Adrenal gland (tissue), 12 donors: ENCODE data around the gene UBE2E2. TPM values are rescaled to one million over a fixed set of nuclear protein-coding genes. Genes with fewer than 3 reads are reported as not detected.

Experiments used
- DNase-seq, 7 donors: peaks; one replicate each; pipeline ENCODE4 v3.0.0-alpha.2; 2019 to 2020
- H3K27ac ChIP-seq, 5 donors: fragments of 200-600 bp; sonication (generic) in 4 of 5; 1 replicate in 3 of 5; 2 replicates in 2 of 5; pipeline versions ENCODE4 v1.5.1 to v1.8.0; 2016 to 2020; ENCODE audit warnings: mild to moderate bottlenecking in 1 of 5
- H3K27me3 ChIP-seq: fragments of 200-600 bp; 2 replicates; pipeline ENCODE4 v1.8.0; 2021
- H3K36me3 ChIP-seq, 2 donors: fragments of 200-600 bp; replicated peaks in 1 of 2; 1 replicate in 1 of 2; 2 replicates in 1 of 2; pipeline versions ENCODE4 v1.5.1 to v1.8.0; 2018 to 2022
- H3K4me1 ChIP-seq, 2 donors: fragments of 200-600 bp; replicated peaks in 1 of 2; 1 replicate in 1 of 2; 2 replicates in 1 of 2; pipeline versions ENCODE4 v1.5.1 to v1.8.0; 2018 to 2021
- H3K4me3 ChIP-seq, 4 donors: fragments of 200-600 bp; sonication (generic) in 3 of 4; one replicate each; pipeline ENCODE4 v1.5.1; 2016 to 2018
- H3K9me3 ChIP-seq, 3 donors: fragments of 200-600 bp; sonication (generic) in 1 of 3; replicated peaks in 1 of 3; 1 replicate in 2 of 3; 2 replicates in 1 of 3; pipeline versions ENCODE4 v1.5.1 to v1.8.0; 2016 to 2021
- POLR2A ChIP-seq, 2 donors: fragments of 450-650 bp; IDR thresholded peaks; one replicate each; pipeline ENCODE4 v1.6.1; 2017; ENCODE audit warnings: antibody characterized with exemption in 2 of 2, mild to moderate bottlenecking in 2 of 2, moderate library complexity in 1 of 2
- WGBS, 4 donors: extraction: QIAGEN DNeasy Blood & Tissue Kit in 2 of 4; methylation state at CpG; one replicate each; pipeline versions ENCODE4 v1.1.5 to v1.1.7; 2013 to 2017; 5-methylcytosine and 5-hydroxymethylcytosine counted together
- intact Hi-C, 2 donors: fragments of 100-400 bp; cut with DNase I; formaldehyde crosslinking; loops; one replicate each; pipeline versions ENCODE4 v1.14.1 to v1.15.0; 2022 to 2023
- polyA plus RNA-seq, 3 donors: library from polyadenylated mRNA; stranded (reverse); fragments of 200-250 nt in 2 of 3; fragments of 350-450 nt in 1 of 3; fragmentation: Illumina TruSeq in 1 of 3; extraction: RNeasy Lipid Tissue Mini Kit (QIAGEN cat#74804) in 1 of 3; gene quantifications; one replicate each; pipeline ENCODE4 v1.2.3, GENCODE V29; 2013 to 2014
- total RNA-seq, 9 donors: library from RNA; depleted of rRNA in 4 of 9; stranded (reverse); fragments of >200 nt in 4 of 9; fragments of 120-200 nt in 1 of 9; fragmentation: NEBNext Ultra II Directional in 1 of 9; extraction: Animal tissue kit (Norgen Biotek cat#: 25700) in 1 of 9; gene quantifications; one replicate each; pipeline versions ENCODE4 v1.1.0 to v1.2.4, GENCODE V29; 2013 to 2023
- TF ChIP-seq, protein P1 (sequence below), 6 experiments: fragments of 450-650 bp in 4 of 6; fragments of 200-600 bp in 2 of 6; sonication (generic) in 1 of 6; IDR thresholded peaks; 1 replicate in 5 of 6; 2 replicates in 1 of 6; pipeline versions ENCODE4 v1.5.1 to v1.8.0; 2016 to 2021; ENCODE audit warnings: antibody characterized with exemption in 6 of 6, mild to moderate bottlenecking in 2 of 6, moderate library complexity in 1 of 6
- donor health status: healthy with polysubstance abuse.
- donor health status: Bipolar disorder and iron deficiency.
- donor health status: DM: yes; HTN: yes; CAD: no.
- donor health status: DM: no; HTN: no; CAD: no.
- donor health status: DM: no; HTN: no; CAD: no.
- donor health status: DM: yes; HTN: yes; CAD: no.

Gene UBE2E2
- total and polyA plus RNA-seq, 12 donors = 9.3 to 29.6 (median 20.7) TPM

DNA sequence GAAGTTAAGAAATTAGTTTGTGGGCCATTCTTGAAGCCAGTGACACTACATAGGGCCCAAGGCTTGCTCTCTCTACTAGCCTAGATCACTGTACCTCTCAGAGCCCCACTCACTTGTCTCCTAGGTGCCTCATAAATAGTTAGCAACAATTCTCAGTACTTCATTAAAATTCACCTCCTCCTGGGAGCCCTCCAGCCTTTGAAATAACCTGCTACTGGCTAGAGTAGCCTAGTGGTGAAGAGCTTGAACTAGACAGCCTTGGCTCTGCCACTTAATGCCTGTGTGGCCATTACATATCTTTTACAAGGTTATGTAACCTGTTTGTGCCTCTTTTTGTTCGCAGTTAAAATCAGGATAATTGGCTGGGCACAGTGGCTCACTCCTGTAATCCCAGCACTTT, 89.3 kb downstream of the UBE2E2 start:
- 98 to 100% (median 100%) methylated on average over 1 of the region's 1 CpG for WGBS, 4 donors
- DNase-seq = no peak
- TF ChIP-seq, protein P1, sequence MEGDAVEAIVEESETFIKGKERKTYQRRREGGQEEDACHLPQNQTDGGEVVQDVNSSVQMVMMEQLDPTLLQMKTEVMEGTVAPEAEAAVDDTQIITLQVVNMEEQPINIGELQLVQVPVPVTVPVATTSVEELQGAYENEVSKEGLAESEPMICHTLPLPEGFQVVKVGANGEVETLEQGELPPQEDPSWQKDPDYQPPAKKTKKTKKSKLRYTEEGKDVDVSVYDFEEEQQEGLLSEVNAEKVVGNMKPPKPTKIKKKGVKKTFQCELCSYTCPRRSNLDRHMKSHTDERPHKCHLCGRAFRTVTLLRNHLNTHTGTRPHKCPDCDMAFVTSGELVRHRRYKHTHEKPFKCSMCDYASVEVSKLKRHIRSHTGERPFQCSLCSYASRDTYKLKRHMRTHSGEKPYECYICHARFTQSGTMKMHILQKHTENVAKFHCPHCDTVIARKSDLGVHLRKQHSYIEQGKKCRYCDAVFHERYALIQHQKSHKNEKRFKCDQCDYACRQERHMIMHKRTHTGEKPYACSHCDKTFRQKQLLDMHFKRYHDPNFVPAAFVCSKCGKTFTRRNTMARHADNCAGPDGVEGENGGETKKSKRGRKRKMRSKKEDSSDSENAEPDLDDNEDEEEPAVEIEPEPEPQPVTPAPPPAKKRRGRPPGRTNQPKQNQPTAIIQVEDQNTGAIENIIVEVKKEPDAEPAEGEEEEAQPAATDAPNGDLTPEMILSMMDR (IDR thresholded peaks at IDR 0.05) = no peak
- TF ChIP-seq POLR2A (IDR thresholded peaks at IDR 0.05) = no peak
- Histone ChIP-seq H3K27ac (no peak overlapping the region), H3K4me1 (no peaks in the 10 kb centered on the region), H3K4me3 (no peak overlapping the region), H3K9me3 (no peaks in the 10 kb centered on the region), H3K36me3 (no peaks in the 10 kb centered on the region), H3K27me3 (no peaks in the 10 kb centered on the region)
- intact Hi-C loops = no loop called here

DNA sequence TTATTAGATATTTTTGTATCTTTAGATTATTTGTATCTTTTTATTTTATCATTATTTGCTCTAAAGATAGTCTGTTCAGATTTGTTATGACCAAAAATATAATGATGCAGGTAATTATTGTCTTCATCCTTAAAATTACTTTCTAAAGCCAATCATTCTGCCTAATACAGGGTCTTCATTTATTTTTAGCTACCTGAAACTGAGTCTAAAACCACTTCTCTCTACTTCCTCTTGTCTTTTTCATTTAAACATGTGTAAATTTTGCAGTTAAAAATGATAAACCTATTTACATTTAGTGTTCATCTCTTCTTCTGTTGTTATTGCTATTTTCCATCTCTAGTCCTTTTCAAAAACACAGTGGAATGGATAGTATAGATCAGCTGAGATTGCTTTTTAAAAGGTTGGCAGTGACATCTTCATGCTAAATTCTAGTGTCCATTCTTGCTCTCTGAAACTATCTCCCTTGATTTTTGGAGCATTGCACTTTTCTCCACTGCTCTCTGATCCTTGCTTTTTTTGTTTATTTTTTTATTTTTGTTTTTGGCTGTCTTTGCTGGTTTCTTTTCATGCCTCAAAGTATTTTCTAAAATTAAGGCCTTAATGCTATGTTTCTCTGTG, 91.8 kb downstream of the UBE2E2 start:
- no peaks in the 10 kb centered on the region for H3K4me1 ChIP-seq
- no peak for DNase-seq
- no peaks in the 10 kb centered on the region for H3K27me3 ChIP-seq
- H3K4me3 ChIP-seq = no peak overlapping the region
- TF ChIP-seq POLR2A (IDR thresholded peaks at IDR 0.05) = no peak
- no peaks in the 10 kb centered on the region for H3K9me3 ChIP-seq
- intact Hi-C loops = no loop called here
- no peak overlapping the region for H3K27ac ChIP-seq
- no peaks in the 10 kb centered on the region for H3K36me3 ChIP-seq

DNA sequence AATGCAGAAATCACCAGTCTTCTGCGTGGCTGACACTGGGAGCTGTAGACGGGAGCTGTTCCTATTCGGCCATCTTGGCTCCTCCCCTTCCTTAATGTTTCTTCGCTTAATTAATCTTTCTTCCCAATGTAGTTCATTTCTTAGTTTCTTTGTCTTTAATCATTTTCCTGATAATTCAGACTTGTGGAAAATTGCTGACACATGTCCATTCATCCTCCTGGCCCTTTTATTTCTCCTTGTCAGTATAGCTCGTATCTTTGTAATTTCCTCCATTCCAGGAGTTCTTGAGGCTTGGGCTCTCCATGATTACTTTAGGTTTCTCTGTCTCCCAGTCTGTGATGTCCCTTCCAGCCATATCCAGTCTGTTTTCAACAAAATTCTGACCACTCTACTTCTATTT, 98.7 kb downstream of the UBE2E2 start:
- Histone ChIP-seq H3K27me3 (no peaks in the 10 kb centered on the region), H3K9me3 (no peaks in the 10 kb centered on the region), H3K36me3 (no peaks in the 10 kb centered on the region), H3K4me1 (peaks cover 0 to 4% of the 10 kb centered on the region in 2 donors), H3K27ac (no peak overlapping the region), H3K4me3 (no peak overlapping the region)
- intact Hi-C loops = no loop called here
- WGBS, 4 donors = 83 to 90% (median 86%) methylated on average over 5 of the region's 5 CpGs
- TF ChIP-seq, protein P1 (IDR thresholded peaks at IDR 0.05) = no peak
- TF ChIP-seq POLR2A (IDR thresholded peaks at IDR 0.05) = no peak
- no peak for DNase-seq

DNA sequence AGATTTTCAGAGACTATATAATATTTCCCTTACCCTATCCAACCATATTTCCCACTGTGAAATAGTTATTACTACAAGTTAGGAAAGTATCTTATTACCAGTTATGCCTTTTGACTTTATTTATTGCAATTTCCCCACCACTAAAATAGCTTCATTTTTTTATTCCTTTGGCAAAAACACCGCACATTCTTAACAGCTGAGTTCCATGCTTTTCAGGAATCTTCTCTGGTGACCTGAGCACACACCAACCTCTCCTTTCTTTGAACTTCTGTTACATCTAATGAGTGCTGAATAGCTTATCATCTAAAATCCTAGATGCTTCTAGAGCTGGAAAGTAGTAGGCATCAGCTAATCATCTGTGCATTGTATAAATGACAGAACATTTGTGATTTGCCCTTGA, 99.1 kb downstream of the UBE2E2 start:
- WGBS, 4 donors = 69 to 86% (median 76%) methylated on average over 1 of the region's 1 CpG
- TF ChIP-seq POLR2A (IDR thresholded peaks at IDR 0.05) = no peak
- TF ChIP-seq, protein P1 (IDR thresholded peaks at IDR 0.05) = no peak
- Histone ChIP-seq H3K4me1 (peaks cover 0 to 4% of the 10 kb centered on the region in 2 donors), H3K4me3 (no peak overlapping the region), H3K27ac (no peak overlapping the region), H3K27me3 (no peaks in the 10 kb centered on the region), H3K9me3 (no peaks in the 10 kb centered on the region), H3K36me3 (no peaks in the 10 kb centered on the region)
- no peak for DNase-seq
- intact Hi-C loops = no loop called here

DNA sequence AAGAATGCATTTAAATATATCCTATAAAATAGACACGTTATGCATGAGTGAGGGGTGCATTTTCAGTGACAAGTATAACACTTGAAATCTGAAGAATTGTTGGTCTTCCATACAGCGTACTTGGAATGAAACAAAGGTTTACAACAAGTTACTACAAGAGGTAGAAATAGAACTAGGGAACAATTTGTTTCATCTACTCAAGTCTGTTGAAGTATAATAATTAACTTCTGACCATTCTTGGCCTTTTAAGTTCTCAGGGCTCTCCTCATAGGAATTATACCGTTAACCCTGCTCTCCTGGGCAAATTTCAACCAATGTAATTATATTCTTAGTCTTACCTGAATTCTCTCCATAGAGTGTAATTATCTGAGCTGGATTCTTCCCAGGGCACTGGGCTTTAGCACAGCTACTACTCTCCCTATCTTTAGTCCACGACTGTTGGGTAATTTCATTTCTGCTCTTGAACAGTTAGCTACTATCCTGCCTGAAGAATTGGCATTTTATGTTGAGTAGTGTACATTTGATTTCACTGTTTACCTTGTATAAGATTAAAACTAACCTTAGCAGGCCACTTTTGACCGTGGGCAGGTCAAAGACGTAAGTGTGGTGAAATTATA, 100.6 kb downstream of the UBE2E2 start:
- intact Hi-C loops = no loop called here
- TF ChIP-seq, protein P1 (IDR thresholded peaks at IDR 0.05) = no peak
- no peak for TF ChIP-seq POLR2A (IDR thresholded peaks at IDR 0.05)
- Histone ChIP-seq H3K4me3 (no peak overlapping the region), H3K9me3 (no peaks in the 10 kb centered on the region), H3K4me1 (peaks cover 0 to 4% of the 10 kb centered on the region in 2 donors), H3K36me3 (no peaks in the 10 kb centered on the region), H3K27ac (no peak overlapping the region), H3K27me3 (no peaks in the 10 kb centered on the region)
- WGBS, 4 donors = 82 to 85% (median 84%) methylated on average over 6 of the region's 6 CpGs
- no peak for DNase-seq
